Breast epithelium (tissue), 3 donors: Measurements from ENCODE around the gene PANK1.

ENCODE experiments used
- POLR2A ChIP-seq: fragments of 450-650 bp; IDR thresholded peaks from one replicate; pipeline ENCODE4 v1.6.1; 2016; ENCODE audit warnings: antibody characterized with exemption, mild to moderate bottlenecking, moderate library complexity
- TF ChIP-seq, protein P1 (sequence below), 3 donors: fragments of 450-650 bp; IDR thresholded peaks; one replicate each; pipeline ENCODE4 v1.5.1; 2016 to 2017; ENCODE audit warnings: antibody characterized with exemption in 3 of 3, mild to moderate bottlenecking in 3 of 3, moderate library complexity in 3 of 3

DNA sequence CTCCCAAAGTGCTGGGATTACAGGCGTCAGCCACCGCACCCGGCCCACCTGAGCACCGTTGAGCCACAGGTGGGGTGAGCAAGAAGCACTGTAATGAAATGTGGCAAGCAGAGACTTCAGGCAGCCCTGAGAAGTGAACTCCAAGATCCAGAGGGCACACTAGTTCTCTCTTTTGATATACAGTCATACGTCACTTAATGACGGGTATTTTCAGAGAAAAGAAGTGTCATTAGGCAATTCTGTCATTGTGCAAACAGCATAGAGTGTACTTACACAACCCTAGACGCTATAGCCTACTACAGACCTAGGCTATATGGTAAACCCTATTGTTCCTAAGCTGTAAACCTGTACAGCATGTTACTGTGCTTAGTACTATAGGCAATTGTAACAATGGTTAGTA is 7.9 kb downstream of the PANK1 start:
- TF ChIP-seq, protein P1, sequence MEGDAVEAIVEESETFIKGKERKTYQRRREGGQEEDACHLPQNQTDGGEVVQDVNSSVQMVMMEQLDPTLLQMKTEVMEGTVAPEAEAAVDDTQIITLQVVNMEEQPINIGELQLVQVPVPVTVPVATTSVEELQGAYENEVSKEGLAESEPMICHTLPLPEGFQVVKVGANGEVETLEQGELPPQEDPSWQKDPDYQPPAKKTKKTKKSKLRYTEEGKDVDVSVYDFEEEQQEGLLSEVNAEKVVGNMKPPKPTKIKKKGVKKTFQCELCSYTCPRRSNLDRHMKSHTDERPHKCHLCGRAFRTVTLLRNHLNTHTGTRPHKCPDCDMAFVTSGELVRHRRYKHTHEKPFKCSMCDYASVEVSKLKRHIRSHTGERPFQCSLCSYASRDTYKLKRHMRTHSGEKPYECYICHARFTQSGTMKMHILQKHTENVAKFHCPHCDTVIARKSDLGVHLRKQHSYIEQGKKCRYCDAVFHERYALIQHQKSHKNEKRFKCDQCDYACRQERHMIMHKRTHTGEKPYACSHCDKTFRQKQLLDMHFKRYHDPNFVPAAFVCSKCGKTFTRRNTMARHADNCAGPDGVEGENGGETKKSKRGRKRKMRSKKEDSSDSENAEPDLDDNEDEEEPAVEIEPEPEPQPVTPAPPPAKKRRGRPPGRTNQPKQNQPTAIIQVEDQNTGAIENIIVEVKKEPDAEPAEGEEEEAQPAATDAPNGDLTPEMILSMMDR (IDR thresholded peaks at IDR 0.05) = no peak
- TF ChIP-seq POLR2A = no peak
